Hematopoietic multipotent progenitor cell treated with erythropoietin and hydrocortisone succinate and interleukin-3 and kit ligand, for 6 days (in vitro differentiated cells): ENCODE results near the gene HSPA12A.

ENCODE experiments used
- DNase-seq: peaks from one replicate; pipeline ENCODE4 v3.0.0-alpha.2; 2015

HSPA12A gene

DNA sequence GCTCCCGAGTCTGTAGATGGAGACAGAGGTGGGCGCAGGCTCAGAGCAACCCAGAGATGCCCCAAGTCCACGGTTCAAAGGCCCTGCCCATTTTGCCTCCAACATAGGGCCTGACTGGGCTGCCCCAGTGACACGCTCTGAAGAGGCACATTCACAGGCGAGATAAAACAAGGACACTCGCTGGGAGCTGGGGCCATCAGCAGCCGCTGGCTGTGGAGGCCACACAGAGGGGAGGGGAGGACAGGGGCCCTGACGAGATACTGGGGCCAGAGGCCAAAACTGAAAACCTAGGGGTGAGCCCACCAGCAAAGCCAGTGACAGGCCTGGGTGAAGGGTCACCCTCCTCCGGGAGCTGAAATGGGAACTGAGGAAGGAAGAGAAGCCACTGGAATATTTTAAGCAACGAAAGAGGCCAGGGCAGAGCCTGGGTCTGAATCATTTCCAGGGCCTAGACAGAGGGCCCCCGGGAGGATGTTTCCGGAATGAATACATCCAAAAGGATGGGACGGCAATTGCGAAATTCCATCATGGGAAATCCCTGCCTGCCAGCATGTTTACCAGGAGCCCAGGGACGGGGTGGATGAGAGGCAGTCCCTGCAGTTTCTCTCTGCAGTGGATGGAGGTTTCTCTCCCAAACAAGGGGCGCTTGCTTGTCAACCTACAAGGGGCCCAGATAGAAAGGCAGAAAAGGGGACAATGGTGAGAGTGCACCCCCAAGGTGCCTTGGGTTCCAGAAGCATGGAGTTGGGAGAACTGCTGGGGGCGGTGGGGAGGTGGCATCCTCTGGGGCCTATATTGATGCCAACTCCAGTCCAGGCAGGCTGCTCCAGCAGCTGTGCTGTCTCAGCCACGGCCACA is 29.0 kb upstream of the HSPA12A start:
- no peak for DNase-seq

DNA sequence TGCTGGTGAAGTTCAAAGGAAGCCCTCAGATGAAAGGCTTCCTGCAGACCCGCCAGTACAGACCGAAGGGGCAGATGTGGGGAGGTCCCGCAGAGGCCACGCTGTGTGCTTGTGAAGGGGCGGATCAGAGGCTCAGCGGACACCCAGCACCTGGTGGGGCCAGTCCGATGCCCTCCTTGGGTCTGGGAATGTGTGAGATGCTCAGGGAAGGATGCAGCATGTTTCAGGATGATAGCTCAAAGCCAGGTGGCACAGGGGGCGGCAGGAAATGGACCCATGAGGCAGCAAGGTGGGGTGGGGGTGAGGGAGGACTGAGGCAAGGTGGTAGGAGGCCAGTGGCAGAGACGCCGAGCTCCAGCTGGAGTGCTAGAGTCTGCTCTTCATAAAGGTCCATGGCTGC is 27.9 kb upstream of the HSPA12A start:
- no peak for DNase-seq

DNA sequence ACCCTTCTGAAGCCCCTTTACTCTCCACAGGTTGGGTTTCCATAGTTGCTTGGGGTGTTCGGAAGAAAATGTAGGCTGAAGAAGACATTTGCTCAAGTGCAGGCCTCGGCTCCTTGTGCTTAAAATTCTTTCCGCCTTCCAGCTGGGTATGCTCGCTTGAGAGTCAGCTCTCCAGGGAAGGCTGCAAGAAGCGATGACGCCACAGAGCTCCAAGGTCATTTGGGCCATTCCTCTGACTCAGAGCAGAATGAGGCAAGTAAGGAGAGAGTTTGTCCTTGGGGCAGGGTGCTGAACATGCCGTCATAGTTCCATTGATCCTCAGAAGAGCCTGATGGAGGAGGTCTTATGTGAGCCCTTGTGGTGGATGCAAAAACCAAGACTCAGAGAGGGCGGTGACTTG is 27.4 kb upstream of the HSPA12A start:
- no peak for DNase-seq

DNA sequence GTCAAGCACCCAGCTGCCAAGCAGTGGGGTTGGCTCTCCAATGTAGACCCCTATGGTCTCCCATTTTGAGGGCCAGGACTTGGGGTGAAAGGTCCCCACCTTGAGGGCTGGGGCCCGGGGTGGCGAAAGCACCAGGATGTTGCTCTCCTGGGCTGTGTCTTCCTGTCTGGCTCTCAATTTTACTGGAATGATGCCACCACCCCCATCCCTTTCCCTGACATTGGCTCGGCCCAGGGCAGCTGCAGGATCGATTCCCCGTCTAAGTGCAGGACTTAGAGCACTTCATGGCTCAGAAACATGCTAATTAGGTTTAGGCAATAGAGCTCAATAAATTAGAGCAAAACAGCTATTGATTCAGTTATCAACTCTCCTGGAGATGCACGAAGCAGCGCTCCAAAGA is 27.0 kb upstream of the HSPA12A start:
- no peak for DNase-seq

DNA sequence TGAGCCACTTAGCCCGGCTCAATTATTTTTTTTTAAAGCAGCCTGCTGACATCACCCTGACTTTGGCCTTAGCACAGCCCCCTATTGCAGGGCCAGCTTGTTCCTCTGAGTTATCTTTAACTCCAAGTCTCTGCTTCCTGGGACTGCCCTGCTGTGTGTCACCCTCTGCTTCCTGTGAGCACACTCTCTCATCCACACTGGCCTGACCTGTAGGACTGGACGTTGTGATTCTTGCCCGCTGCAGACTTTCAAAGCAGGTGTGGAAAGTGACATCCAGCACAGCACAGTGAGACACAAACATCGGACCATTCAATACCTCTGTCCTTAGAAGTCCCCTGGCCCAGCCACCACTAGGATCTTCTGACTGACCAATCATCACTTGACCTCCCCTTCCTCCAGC is 26.4 kb upstream of the HSPA12A start:
- DNase-seq: no peak

DNA sequence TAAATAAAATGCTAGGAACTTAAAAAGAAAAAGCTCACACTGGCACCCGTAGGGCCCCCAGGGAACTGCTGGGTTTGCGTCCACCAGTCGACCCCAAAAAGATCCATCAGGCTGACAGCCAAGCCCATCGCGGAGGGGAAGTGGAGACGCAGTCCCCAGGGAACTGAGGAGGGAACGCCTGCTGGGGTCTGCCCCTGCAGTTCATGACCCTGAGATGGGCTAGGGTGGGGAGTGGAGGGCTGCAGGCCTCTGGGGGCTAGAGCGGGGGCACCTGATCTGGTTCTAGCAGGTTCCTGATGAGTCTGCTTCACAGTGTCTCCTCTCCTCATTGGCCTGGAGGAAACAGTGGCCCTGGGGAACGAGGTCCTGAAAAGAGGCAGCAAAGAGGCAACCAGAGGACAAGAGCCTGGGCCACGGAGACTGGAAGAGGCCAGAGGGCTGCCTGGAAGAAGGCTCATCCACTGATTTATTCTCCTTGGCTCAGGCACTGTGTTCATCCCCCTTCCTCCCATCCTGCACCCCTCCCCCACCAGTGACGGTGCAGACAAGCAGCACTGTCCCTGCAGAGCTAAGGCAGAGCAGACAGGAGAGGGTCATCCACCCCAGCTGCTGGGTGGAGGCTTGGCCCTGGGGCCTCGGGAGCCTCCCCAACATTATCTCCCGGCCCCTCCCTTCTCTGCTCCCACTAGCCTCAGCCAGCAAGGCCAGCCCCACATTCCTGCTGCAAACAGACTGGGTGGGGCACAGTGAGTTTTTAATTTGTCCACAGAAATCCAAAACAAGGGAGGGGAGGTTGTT is 24.7 kb upstream of the HSPA12A start:
- DNase-seq: no peak

DNA sequence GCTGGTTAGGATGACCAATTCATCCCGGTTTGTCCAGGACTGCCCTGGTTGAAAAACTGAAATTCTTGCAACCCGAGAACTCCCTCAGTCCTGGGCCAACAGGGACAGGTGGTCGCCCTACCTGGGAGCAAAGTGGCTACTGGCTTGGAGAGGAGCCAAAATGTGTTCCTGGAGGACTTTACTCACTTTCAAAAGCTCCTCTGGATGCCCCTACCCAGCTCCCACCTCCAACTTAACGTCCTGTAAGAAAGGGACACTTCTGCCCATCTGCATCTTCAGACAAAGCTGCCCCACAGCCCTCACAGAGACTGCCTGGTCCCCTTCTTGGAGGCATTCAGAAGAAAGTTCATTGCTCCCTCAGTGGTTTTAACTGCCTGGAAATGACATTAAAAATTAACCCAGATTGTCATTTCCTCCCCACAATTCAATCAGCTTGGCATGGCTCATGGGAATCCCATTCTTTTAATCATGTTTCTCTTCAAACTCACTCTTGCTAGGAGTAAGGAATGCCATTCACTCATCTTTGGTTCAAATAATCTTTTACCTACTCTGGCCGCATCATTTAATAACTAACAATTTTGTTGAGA is 24.0 kb upstream of the HSPA12A start:
- DNase-seq: no peak

DNA sequence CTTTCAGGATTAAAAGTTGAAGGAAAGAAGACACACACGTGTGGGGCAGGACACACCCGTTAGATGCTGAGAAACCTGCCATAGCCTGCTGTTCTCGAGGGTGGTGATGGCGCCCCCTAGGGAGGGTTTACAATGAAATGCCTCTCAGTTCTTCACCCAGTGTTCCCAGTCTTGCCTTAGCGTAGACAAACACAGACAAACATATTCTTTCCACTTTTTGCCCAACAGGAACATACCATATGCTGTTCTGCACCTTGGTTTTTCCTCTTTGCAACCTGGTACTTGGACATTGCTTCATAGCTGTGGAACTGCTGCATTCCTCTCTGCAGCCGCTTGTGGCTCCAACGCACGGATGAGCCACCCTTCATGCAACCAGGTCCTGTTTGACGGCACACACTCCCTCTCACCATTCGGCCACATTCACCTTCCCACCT is 23.3 kb upstream of the HSPA12A start:
- DNase-seq: peak; percentile 60

DNA sequence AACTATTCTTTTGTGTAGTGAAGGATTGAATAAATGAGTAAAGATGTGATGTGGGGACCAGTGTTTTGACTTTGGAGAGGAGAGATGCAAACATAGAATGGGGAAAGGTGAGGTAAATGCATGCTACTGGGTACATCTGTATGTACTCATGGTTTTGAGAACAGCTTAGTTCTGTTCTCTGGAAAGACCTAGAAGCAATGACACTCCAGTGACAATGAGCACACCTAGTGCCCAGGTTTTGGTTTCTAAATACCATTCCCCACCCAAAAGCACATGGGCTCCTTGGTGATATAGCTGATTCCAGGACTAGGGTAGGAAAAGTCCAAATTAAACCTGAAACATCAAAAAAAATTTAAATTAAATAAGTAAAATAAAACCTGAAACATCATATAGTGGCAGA is 22.6 kb upstream of the HSPA12A start:
- DNase-seq: no peak

DNA sequence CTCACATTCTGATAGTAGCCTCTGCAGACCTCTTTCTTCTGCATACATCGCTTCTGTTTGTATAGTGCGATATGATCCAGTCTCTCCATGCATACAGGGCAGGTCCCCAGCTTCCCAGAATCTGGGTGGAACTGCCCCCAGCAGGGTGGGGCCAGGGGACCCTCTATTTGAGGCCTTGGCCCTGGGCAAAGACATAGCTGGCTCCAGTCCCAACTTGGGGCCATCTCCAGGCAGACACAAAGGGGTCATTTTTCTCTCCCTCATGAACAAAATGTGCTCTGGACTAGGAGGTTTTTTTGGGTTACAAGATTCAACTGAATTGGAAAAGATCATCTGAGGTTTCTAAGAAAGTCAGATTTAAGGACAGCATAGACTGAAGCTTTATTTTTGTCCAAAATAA is 21.1 kb upstream of the HSPA12A start:
- no peak for DNase-seq

DNA sequence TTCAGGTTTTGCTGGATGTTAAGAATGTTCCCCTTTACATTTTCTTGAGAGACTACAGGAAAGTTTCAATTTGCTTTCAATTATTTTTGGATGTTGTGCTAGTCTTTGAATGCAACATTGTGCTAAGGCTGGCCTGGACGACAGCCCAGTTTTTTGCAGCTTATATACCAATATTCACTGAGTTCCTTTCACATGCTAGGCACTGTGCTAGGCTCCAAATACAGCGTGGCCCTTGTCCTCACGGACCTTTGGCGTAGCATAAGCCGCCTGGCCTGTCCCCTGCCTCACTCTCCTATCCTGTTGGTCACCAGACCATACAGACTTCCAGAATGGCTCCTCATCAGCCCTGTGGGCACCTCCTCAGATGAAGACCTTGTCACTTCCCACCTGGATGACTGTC is 19.5 kb upstream of the HSPA12A start:
- no peak for DNase-seq

DNA sequence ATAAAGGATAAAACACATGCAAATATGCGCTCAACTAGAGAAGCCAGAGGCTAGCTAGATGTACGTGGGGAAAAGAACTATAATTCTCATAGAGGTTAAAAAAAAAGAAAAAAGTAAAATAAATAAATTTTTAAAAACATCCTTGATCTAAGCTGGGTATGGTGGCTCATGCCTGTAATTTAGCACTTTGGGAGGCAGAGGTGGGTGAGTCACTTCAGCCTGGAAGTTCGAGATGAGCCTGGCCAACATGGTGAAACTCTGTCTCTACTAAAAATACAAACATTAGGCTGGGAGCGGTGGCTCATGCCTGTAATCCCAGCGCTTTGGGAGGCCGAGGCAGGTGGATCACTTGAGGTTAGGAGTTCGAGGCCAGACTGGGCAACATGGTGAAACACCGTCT is 18.6 kb upstream of the HSPA12A start:
- DNase-seq: no peak

DNA sequence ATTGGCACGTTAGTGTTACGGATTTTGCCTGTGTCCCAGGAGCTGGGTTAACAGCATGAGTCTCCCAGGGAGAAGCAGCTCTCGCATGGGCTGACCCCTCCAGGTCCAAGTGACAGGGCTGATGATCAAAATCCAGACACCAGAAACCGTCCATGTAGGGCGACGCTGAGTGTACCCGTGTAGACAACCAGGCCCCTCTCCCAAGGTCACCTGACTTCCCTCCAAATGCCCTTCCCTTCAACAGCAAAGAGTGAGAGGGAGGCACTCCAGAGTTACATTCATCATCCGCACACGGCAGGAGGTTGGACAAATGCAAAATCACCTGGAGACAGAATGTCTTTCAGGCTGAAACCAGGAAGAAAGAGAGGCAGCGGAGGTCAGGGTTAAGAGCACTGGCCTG is 14.9 kb upstream of the HSPA12A start:
- no peak for DNase-seq

DNA sequence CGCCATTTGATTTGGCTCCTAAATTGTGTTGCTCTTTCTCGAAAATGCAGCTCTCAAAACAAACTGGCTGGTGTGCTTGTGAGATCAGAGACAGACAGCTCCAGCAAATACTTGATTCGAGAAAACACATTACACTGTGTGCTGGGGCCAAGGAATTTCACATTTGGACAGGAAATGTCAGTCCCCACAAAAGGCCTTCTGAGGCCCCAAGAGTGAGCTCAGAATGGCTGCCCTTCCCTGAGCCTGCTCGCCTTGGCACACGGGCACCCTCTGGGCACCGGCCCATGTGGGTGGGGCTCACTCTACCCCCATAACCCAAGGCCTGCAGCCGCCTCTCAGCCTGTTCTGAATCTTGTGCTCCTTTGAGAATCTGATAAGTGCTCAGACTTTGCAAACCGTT is 13.9 kb upstream of the HSPA12A start:
- no peak for DNase-seq

DNA sequence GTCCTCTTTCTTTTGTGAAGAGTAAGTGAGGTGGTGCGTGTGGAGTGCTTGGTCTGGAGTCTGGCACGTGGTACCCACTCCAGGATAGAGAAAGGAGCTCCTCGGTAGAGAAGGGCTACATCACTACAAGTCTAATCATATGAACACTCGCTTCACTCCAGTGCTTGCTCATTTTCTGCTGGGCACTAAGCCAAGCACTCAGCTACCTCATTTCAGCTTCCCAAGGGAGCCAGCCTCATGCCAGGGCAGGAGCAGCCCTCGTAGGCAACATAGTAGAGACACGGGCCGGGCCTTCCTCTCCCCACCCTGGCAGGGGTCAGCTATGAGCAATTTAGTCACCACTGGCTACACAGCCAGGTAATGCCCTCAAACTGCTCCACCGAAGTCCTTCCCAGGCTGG is 11.4 kb upstream of the HSPA12A start:
- DNase-seq: no peak

DNA sequence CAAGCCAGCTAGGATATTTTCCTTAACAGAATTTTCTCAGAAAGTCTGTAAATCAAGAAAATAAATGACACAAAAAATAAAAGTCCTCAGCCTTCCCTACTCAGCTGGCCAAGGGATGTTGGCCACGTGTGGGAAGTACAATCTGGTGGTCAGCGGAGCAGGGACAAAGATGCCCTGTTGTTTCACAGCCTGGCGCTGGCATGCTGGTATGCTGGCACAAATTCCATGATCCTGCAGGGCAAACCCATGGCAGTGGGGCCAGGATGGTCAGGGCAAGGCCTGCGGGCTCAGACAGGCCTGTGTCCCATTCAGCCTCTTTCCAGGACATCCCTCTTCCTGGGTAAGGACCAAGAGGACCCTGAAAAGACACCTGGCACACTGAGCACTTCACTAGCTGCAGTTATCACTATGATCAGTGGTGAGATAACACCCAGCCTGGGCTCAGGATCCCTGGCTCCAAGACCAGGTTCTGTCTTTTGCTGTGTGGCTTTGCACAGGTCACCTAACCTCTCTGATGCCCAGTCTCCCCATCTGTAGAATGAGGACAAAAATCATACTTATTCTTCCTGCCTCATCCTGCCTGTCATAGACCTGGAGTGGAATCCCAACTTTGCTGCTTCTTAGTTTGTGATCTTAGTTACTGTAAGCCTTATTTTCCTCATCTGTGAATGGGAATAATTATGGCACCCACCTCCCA is 10.8 kb upstream of the HSPA12A start:
- no peak for DNase-seq

DNA sequence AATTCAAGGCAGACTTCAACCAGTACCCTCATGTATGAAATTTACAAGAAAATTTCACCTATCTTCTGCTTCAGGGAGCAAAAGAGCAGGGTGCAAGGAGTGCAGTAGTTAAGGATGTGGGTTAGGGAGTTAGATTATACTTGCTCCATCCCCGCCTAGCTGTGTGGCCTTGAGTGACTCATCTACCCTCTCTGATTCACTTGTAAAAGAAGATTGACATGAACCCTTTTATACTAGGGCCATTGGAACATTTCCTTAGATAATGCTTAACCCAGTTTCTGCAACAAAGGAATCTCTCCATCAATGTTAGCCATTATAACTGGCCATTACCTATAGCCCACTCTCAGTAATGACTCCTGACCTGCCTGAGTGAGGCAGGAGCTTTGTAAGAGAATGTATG is 10.2 kb upstream of the HSPA12A start:
- DNase-seq: no peak

DNA sequence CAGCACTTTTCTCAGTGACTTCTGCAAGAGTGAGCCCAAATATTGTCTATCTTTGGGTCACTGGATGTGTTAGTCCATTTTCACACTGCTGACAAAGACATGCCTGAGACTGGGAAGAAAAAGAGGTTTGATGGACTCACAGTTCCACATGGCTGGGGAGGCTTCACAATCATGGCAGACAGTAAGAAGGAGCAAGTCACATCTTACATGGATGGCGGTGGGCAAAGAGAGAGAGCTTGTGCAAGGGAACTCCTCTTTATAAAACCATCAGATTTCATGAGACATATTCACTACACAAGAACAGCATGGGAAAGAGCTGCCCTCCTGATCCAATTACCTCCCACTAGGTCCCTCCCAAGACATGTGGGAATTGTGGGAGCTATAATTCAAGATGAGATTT is 6.1 kb upstream of the HSPA12A start:
- DNase-seq: no peak

DNA sequence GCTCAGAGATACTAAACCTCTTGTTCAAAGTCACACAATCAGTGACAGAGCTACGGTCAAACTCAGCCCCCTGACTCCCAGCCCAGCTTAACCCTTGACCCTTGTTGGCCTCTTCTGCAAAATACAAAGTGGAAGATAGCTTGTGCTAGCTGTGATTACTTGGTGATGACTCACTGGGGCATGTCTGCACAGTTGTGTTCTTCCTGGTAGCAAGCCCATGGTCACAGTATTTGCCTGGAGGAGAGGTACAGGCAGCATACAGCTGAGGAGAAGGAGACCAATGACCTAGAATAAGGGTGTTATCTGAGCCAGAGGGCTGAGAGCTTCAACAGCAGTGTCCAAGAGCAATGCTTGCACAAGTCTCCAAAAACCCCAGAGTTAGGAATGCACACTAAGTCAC is 5.7 kb upstream of the HSPA12A start:
- no peak for DNase-seq

DNA sequence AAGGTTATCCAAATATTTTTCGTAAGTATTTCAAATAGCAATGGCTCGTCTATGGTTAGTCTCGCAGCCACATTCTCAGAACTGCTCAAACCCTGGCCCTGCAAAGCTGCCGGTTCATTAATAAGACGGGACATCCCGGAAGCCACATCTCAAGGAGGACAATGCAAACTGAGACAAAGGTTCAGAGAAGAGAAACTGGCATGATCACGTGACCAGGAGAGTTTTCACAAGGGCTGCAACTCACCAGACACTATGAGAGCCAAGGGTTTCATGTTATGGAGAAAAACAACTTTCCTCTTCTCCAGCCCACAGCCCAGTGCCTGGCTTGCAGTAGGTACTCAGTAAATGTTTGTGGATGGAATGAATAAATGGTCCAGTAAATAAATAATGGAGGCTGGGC is 5.0 kb upstream of the HSPA12A start:
- no peak for DNase-seq

DNA sequence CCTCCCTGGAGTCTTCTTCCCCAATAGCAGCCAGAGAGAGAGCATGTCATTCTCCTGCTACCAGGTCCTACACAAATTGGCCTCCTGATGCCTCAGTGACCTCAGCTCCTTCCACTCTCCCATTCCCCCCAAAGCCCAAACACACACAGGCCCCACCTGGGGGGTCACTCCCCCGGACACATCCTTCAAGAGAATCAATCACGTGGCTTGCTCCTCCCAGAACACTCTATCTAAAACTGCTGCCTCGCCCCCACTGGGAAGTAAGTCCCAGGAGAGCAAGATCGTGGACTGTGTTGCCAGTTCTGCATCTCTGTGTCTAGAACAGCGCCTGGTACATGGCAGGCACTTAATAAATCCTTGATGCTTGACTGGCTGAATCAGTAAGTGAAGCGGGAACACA is 2.5 kb upstream of the HSPA12A start:
- no peak for DNase-seq

DNA sequence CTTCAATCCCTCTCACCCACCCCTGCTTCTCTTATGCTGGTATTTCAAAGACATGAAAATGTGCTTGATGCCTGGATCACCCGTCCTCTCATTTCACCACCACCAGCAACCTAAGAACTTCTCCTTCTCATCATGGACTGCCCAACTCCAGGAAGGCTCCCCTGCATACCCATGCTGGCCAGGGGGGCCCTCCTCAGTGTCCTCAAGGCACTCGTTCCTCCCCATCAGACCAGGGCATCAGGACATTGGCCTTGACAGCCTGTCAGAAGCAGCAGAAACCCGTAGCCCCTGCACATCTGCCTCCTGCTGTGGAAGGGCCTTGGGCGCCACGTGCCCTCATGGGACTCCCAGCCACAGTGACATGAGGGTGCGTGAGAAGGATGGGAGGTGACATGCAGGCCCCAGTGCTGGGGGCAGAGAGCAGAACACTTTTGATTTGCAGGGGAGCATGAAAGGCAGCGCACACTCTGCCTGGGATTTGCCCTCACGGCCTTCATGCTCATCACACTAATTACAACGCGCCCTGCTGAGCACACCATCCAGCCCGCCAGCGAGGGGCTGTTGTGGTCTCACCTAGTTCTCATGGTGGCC is 1.9 kb upstream of the HSPA12A start:
- no peak for DNase-seq
